HEK293 (cell line): ENCODE data around the gene HOXA3.

ENCODE experiments used
- CTCF ChIA-PET: fragments of 350-600 bp; formaldehyde crosslinking; extraction: SDS; loops from one replicate; lab custom pipeline; 2021; ENCODE audit warnings: antibody characterized with exemption; lab: Yijun Ruan, JAX
- POLR2A ChIA-PET: fragments of 300-600 bp; formaldehyde crosslinking; extraction: SDS; loops from one replicate; lab custom pipeline; 2020; ENCODE audit warnings: antibody characterized with exemption, inconsistent platforms; lab: Yijun Ruan, JAX
- H3K27ac ChIP-seq: fragments of 200-500 bp; sonication (Bioruptor generic); 2 replicates; pipeline ENCODE4 v1.5.1; 2014; ENCODE audit warnings: low read depth, low read length, control low read depth, inconsistent platforms; ENCODE audit errors: extremely low read depth
- H3K36me3 ChIP-seq, 2 experiments: fragments of 200-500 bp in 1 of 2; sonication (Bioruptor generic) in 1 of 2; 1 replicate in 1 of 2; 2 replicates in 1 of 2; pipeline ENCODE4 v1.5.1; 2014 to 2017; ENCODE audit warnings: inconsistent platforms in 2 of 2, low read length in 2 of 2; ENCODE audit not compliant: control insufficient read depth in 2 of 2, insufficient read depth in 1 of 2
- H3K4me1 ChIP-seq: fragments of 200-500 bp; sonication (Bioruptor generic); 2 replicates; pipeline ENCODE4 v1.5.1; 2014; ENCODE audit warnings: mild to moderate bottlenecking, low read length, inconsistent platforms; ENCODE audit not compliant: control insufficient read depth, insufficient read depth
- H3K4me3 ChIP-seq: 2 replicates; pipeline ENCODE4 v1.5.1; 2011; ENCODE audit warnings: low read depth, mild to moderate bottlenecking, control low read depth, low read length, moderate library complexity
- H3K9me3 ChIP-seq: fragments of 200-500 bp; sonication (Bioruptor generic); 2 replicates; pipeline ENCODE4 v1.5.1; 2014; ENCODE audit warnings: low read depth, low read length, inconsistent platforms; ENCODE audit not compliant: control insufficient read depth, insufficient read depth
- BCL11B ChIP-seq: fragments of 450-650 bp; formaldehyde crosslinking; IDR thresholded peaks from 2 replicates; pipeline ENCODE4 v1.5.1; 2016; ENCODE audit warnings: low read depth, missing biosample characterization, missing genetic modification characterization
- CTCF ChIP-seq: fragments of 450-650 bp; formaldehyde crosslinking; IDR thresholded peaks from 2 replicates; pipeline ENCODE4 v1.5.1; 2016; ENCODE audit warnings: missing biosample characterization, missing genetic modification characterization
- FEZF1 ChIP-seq: fragments of 450-650 bp; formaldehyde crosslinking; IDR thresholded peaks from 2 replicates; pipeline ENCODE4 v1.5.1; 2016; ENCODE audit warnings: missing biosample characterization, missing genetic modification characterization
- KLF7 ChIP-seq: fragments of 450-650 bp; formaldehyde crosslinking; IDR thresholded peaks from 2 replicates; pipeline ENCODE4 v1.5.1; 2016; ENCODE audit warnings: missing biosample characterization, missing genetic modification characterization, borderline replicate concordance
- PBX3 ChIP-seq: sonication (generic); formaldehyde crosslinking; IDR thresholded peaks from 2 replicates; pipeline ENCODE4 v1.8.1; 2022; ENCODE audit warnings: mild to moderate bottlenecking, moderate library complexity, missing genetic modification reagents
- PRDM1 ChIP-seq: fragments of 450-650 bp; formaldehyde crosslinking; IDR thresholded peaks from 2 replicates; pipeline ENCODE4; 2016; ENCODE audit warnings: missing biosample characterization, missing genetic modification characterization
- REST ChIP-seq: fragments of 450-650 bp; formaldehyde crosslinking; IDR thresholded peaks from 2 replicates; pipeline ENCODE4 v1.5.1; 2016; ENCODE audit warnings: missing biosample characterization, missing genetic modification characterization
- TRIM28 ChIP-seq: IDR thresholded peaks from 2 replicates; pipeline ENCODE4 v1.6.1; 2011; ENCODE audit warnings: low read length, control low read depth, borderline replicate concordance
- YY2 ChIP-seq: fragments of 450-650 bp; formaldehyde crosslinking; IDR thresholded peaks from 2 replicates; pipeline ENCODE4 v1.5.1; 2016; ENCODE audit warnings: missing biosample characterization, missing genetic modification characterization
- ZBTB21 ChIP-seq: fragments of 450-650 bp; formaldehyde crosslinking; IDR thresholded peaks from 2 replicates; pipeline ENCODE4 v1.5.1; 2017; ENCODE audit warnings: missing biosample characterization, missing genetic modification characterization
- ZFP37 ChIP-seq: fragments of 450-650 bp; formaldehyde crosslinking; IDR thresholded peaks from 2 replicates; pipeline ENCODE4 v1.5.1; 2016; ENCODE audit warnings: missing biosample characterization, missing genetic modification characterization
- ZNF157 ChIP-seq: fragments of 450-650 bp; formaldehyde crosslinking; IDR thresholded peaks from 2 replicates; pipeline ENCODE4 v1.5.1; 2016; ENCODE audit warnings: missing biosample characterization, missing genetic modification characterization
- ZNF174 ChIP-seq: fragments of 450-650 bp; formaldehyde crosslinking; IDR thresholded peaks from 2 replicates; pipeline ENCODE4 v1.5.0; 2017; ENCODE audit warnings: missing biosample characterization, mild to moderate bottlenecking, missing genetic modification characterization
- ZNF404 ChIP-seq: fragments of 450-650 bp; formaldehyde crosslinking; IDR thresholded peaks from 2 replicates; pipeline ENCODE4 v1.5.1; 2017; ENCODE audit warnings: missing biosample characterization, missing genetic modification characterization
- ZNF549 ChIP-seq: fragments of 450-650 bp; IDR thresholded peaks from 2 replicates; pipeline ENCODE4 v1.5.1; 2018; ENCODE audit warnings: missing biosample characterization, missing genetic modification characterization, mild to moderate bottlenecking, inconsistent platforms, moderate library complexity
- ZNF600 ChIP-seq: fragments of 450-650 bp; formaldehyde crosslinking; IDR thresholded peaks from 2 replicates; pipeline ENCODE4 v1.5.1; 2016; ENCODE audit warnings: missing biosample characterization, missing genetic modification characterization
- ZNF660 ChIP-seq: fragments of 450-650 bp; IDR thresholded peaks from 2 replicates; pipeline ENCODE4 v1.5.1; 2018; ENCODE audit warnings: missing biosample characterization, mild to moderate bottlenecking, missing genetic modification characterization
- ZNF670 ChIP-seq: fragments of 450-650 bp; formaldehyde crosslinking; IDR thresholded peaks from 2 replicates; pipeline ENCODE4 v1.5.1; 2016; ENCODE audit warnings: missing biosample characterization, missing genetic modification characterization, low read depth
- ZNF768 ChIP-seq: fragments of 450-650 bp; formaldehyde crosslinking; IDR thresholded peaks from 2 replicates; pipeline ENCODE4 v1.5.1; 2018; ENCODE audit warnings: missing biosample characterization, mild to moderate bottlenecking, missing genetic modification characterization
- ZNF776 ChIP-seq: fragments of 450-650 bp; formaldehyde crosslinking; IDR thresholded peaks from 2 replicates; pipeline ENCODE4 v1.5.0; 2017; ENCODE audit warnings: missing biosample characterization, missing genetic modification characterization, borderline replicate concordance
- ZSCAN30 ChIP-seq: fragments of 450-650 bp; IDR thresholded peaks from 2 replicates; pipeline ENCODE4 v1.5.1; 2018; ENCODE audit warnings: missing biosample characterization, mild to moderate bottlenecking, missing genetic modification characterization, moderate library complexity
- TF ChIP-seq, protein P1 (sequence below): fragments of 450-650 bp; formaldehyde crosslinking; IDR thresholded peaks from 2 replicates; pipeline ENCODE4 v1.5.1; 2016; ENCODE audit warnings: missing biosample characterization, missing genetic modification characterization
- TF ChIP-seq, protein P2 (sequence below): fragments of 450-650 bp; formaldehyde crosslinking; IDR thresholded peaks from 2 replicates; pipeline ENCODE4 v1.5.1; 2017; ENCODE audit warnings: missing biosample characterization, missing genetic modification characterization
- TF ChIP-seq, protein P3 (sequence below): fragments of 450-650 bp; formaldehyde crosslinking; IDR thresholded peaks from 2 replicates; pipeline ENCODE4 v1.5.1; 2017; ENCODE audit warnings: missing biosample characterization, missing genetic modification characterization

HOXA3 gene

DNA sequence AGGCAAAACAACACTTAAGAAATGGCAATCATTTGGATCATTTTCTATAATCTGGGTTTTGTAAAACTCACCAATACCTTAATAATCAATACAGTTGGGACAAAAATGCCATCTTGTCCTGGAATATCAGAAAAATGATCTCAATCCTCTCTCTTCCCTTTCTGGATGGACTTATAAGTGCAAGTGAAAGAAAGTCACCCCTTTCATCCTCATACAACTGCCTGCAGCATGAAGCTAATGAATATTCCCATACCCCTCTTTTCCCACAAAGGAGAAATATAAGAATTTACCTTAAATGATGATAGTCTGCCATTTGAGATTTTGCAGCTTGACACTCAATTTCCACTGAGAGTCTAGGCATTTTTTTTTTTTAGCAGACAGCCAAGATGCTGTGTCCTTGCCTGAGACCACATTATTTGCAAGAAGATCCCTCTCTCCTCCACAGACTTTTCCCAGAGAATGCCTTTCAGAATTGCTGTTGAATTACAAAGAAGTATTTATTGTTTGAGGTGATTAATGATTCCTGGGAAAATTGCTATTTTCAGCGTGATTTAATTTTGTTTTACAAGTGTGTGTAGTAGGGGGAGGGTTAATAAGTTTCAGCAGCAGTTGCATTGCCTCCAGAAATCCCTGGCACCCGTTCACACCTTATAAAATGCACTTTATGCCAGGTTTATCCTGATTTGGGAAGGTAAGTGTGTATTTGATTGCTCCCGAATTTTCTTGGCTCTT, 25.6 kb downstream of the HOXA3 start:
- CTCF ChIA-PET, result interaction anchor here (0.6 to 0.7 kb wide), 2 partner anchors 55 to 98 kb away, joined by 5 to 6 read pairs; no protein-coding TSS in a partner anchor
- H3K36me3 ChIP-seq, result peaks cover 5 to 24% of the 10 kb centered on the region in 2 experiments; a peak in 1 of 3 replicates
- H3K9me3 ChIP-seq, result no peaks in the 10 kb centered on the region
- H3K4me3 ChIP-seq, result no peak overlapping the region
- H3K4me1 ChIP-seq, result peaks cover 49% of the 10 kb centered on the region
- H3K27ac ChIP-seq, result no peak overlapping the region; the same call in 1 of the 2 replicates
- POLR2A ChIA-PET, result no interaction called here
- no peak for TF ChIP-seq PBX3
- TF ChIP-seq, protein P1, sequence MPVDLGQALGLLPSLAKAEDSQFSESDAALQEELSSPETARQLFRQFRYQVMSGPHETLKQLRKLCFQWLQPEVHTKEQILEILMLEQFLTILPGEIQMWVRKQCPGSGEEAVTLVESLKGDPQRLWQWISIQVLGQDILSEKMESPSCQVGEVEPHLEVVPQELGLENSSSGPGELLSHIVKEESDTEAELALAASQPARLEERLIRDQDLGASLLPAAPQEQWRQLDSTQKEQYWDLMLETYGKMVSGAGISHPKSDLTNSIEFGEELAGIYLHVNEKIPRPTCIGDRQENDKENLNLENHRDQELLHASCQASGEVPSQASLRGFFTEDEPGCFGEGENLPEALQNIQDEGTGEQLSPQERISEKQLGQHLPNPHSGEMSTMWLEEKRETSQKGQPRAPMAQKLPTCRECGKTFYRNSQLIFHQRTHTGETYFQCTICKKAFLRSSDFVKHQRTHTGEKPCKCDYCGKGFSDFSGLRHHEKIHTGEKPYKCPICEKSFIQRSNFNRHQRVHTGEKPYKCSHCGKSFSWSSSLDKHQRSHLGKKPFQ, result peak; percentile 77
- TF ChIP-seq ZNF404 (tag by site-specific recombination), result no peak
- no peak for TF ChIP-seq ZNF549 (tag by site-specific recombination)
- no peak for TF ChIP-seq CTCF
- TF ChIP-seq ZNF776 (tag by site-specific recombination), result no peak
- TF ChIP-seq, protein P2, sequence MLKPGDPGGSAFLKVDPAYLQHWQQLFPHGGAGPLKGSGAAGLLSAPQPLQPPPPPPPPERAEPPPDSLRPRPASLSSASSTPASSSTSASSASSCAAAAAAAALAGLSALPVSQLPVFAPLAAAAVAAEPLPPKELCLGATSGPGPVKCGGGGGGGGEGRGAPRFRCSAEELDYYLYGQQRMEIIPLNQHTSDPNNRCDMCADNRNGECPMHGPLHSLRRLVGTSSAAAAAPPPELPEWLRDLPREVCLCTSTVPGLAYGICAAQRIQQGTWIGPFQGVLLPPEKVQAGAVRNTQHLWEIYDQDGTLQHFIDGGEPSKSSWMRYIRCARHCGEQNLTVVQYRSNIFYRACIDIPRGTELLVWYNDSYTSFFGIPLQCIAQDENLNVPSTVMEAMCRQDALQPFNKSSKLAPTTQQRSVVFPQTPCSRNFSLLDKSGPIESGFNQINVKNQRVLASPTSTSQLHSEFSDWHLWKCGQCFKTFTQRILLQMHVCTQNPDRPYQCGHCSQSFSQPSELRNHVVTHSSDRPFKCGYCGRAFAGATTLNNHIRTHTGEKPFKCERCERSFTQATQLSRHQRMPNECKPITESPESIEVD (tag by site-specific recombination), result 0 out of 2 replicates have a peak, but pooled peaks have one; percentile 17
- no peak for TF ChIP-seq KLF7 (tag by site-specific recombination)
- peak; percentile 29; the same call in 1 of the 2 replicates for TF ChIP-seq FEZF1 (tag by site-specific recombination)
- TF ChIP-seq PRDM1 (tag by site-specific recombination), result peak; percentile 85
- no peak for TF ChIP-seq ZNF768

DNA sequence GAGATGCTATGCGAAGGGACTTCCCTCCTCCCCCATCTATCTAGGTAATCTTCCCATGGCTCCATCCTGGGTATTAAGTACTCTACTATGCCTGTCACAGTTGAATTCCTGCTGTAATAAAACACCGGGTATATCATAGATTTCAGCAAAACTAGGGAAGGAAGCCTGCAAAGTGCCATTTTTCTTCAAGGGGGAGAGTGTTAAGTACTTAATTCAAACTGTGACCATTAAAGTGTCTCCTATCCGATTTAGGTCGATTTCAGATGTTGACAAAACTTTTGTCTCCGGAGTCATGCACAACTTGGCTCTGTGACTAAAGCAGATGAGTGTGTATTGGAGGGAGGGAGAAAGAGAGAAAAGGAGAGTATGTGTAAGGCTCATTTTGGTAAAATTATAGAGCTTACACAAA, 26.4 kb downstream of the HOXA3 start:
- Histone ChIP-seq H3K4me1 (peaks cover 49% of the 10 kb centered on the region), H3K4me3 (no peak overlapping the region), H3K36me3 (peaks cover 5 to 29% of the 10 kb centered on the region in 2 experiments; a peak in 1 of 3 replicates), H3K27ac (peak overlapping the region; percentile 34; the same call in 1 of the 2 replicates), H3K9me3 (no peaks in the 10 kb centered on the region)
- ChIA-PET CTCF (interaction anchor here (0.5 to 0.7 kb wide), 3 partner anchors 55 to 1233 kb away, joined by 3 to 6 read pairs (median 5); no protein-coding TSS in a partner anchor), POLR2A (no interaction called here)
- TF ChIP-seq ZNF670 (tag by site-specific recombination) (no peak), BCL11B (tag by site-specific recombination) (no peak), YY2 (no peak), TRIM28 (no peak), ZNF157 (tag by site-specific recombination) (no peak), ZNF174 (tag by site-specific recombination) (no peak), ZSCAN30 (tag by site-specific recombination) (peak; percentile 80), ZFP37 (tag by site-specific recombination) (no peak), FEZF1 (tag by site-specific recombination) (peak; percentile 80), REST (tag by site-specific recombination) (no peak), ZNF600 (tag by site-specific recombination) (no peak), ZBTB21 (tag by site-specific recombination) (0 out of 2 replicates have a peak, but pooled peaks have one; percentile 16), ZNF660 (tag by site-specific recombination) (no peak)
- TF ChIP-seq, protein P3, sequence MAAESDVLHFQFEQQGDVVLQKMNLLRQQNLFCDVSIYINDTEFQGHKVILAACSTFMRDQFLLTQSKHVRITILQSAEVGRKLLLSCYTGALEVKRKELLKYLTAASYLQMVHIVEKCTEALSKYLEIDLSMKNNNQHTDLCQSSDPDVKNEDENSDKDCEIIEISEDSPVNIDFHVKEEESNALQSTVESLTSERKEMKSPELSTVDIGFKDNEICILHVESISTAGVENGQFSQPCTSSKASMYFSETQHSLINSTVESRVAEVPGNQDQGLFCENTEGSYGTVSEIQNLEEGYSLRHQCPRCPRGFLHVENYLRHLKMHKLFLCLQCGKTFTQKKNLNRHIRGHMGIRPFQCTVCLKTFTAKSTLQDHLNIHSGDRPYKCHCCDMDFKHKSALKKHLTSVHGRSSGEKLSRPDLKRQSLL (tag by site-specific recombination), result no peak
